Activated naive CD4-positive, alpha-beta T cell treated with anti-CD3 and anti-CD28 coated beads, Interleukin-2, amount 50 U/mL, for 72 hours (primary cell): ENCODE results near the gene CBX5. TPM values are rescaled to one million over a fixed set of nuclear protein-coding genes. Genes with fewer than 3 reads are reported as not detected.
"Not testable (repeated sequence)": the region's sequence is repeated elsewhere in the genome, so short reads cannot be mapped to it uniquely, and the experiment has no call there.

Experiments used
- ATAC-seq, 2 donors: fragments of 150-1000 bp; cut with Tn5 transposase; 2 replicates each; pipeline ENCODE4 v1.10.0; 2021; ENCODE audit warnings: mild to moderate bottlenecking in 2 of 2, moderate library complexity in 2 of 2
- DNase-seq, 2 donors: peaks; one replicate each; pipeline ENCODE4 v3.0.0; 2021 to 2022; ENCODE audit warnings: low spot score in 2 of 2
- H3K27ac Mint-ChIP-seq, 2 donors: one replicate each; pipeline ENCODE4 v1.8.0; 2022; ENCODE audit warnings: mild to moderate bottlenecking in 2 of 2, mixed read lengths in 2 of 2
- H3K36me3 Mint-ChIP-seq, 2 donors: one replicate each; pipeline ENCODE4 v1.8.0; 2022; ENCODE audit warnings: mixed read lengths in 2 of 2
- H3K9me3 Mint-ChIP-seq, 2 donors: one replicate each; pipeline ENCODE4 v1.8.0; 2022; ENCODE audit warnings: mixed read lengths in 2 of 2
- total RNA-seq, 2 donors: library from RNA; stranded (reverse); gene quantifications; one replicate each; pipeline ENCODE4 v1.2.3, GENCODE V29; 2022

The CBX5 gene
- total RNA-seq = 100 to 1,000 TPM; 115 to 169 TPM

GRCh38 chr12:54279632-54280467 is at the start of gene CBX5:
Gene CBX5, minus strand, starts transcription at chr12:54280122. Its CDS starts 22,472 bp downstream, at chr12:54257650.
- peak; percentile 98 to 100 for DNase-seq
- Mint-ChIP-seq H3K36me3 (peaks cover 2 to 13% of the 10 kb centered on the region in 2 donors), H3K9me3 (no peaks in the 10 kb centered on the region), H3K27ac (no peak within 1 kb of the TSS)
- ATAC-seq = peak; percentile 76 to 79

GRCh38 chr12:54328595-54329337 is 48.8 kb upstream of the CBX5 start:
- Mint-ChIP-seq H3K36me3 (peaks cover 6 to 12% of the 10 kb centered on the region in 2 donors), H3K9me3 (no peaks in the 10 kb centered on the region), H3K27ac (peak overlapping the region; percentile 50 to 76)
- ATAC-seq (no peak), DNase-seq (no peak)

GRCh38 chr12:54325442-54326109 is 45.7 kb upstream of the CBX5 start:
- peak overlapping the region; percentile 91 to 92 for H3K27ac Mint-ChIP-seq
- not testable (repeated sequence) for H3K9me3 Mint-ChIP-seq, ATAC-seq, DNase-seq
- H3K36me3 Mint-ChIP-seq = peaks cover 6 to 12% of the 10 kb centered on the region in 2 donors

GRCh38 chr12:54324617-54325441 is 44.9 kb upstream of the CBX5 start, which contains the start of gene COPZ1:
Gene COPZ1, plus strand, starts transcription at chr12:54325131. Its CDS starts 33 bp downstream, at chr12:54325164.
- peaks cover 6 to 8% of the 10 kb centered on the region in 2 donors for H3K36me3 Mint-ChIP-seq
- ATAC-seq = peak; percentile 98
- no peaks in the 10 kb centered on the region for H3K9me3 Mint-ChIP-seq
- peak within 1 kb of the TSS; percentile 91 to 92 for H3K27ac Mint-ChIP-seq
- DNase-seq = peak; percentile 87 to 94

GRCh38 chr12:54321363-54321762 is 41.4 kb upstream of the CBX5 start:
- Mint-ChIP-seq H3K36me3 (peaks cover 6 to 8% of the 10 kb centered on the region in 2 donors), H3K27ac (no peak overlapping the region), H3K9me3 (no peaks in the 10 kb centered on the region)
- no peak for ATAC-seq
- no peak for DNase-seq

- not testable (repeated sequence) for H3K9me3 Mint-ChIP-seq, H3K27ac Mint-ChIP-seq, H3K36me3 Mint-ChIP-seq, ATAC-seq, DNase-seq
Observed at GRCh38 chr12:54312309-54312708, 32.4 kb upstream of the CBX5 start.

GRCh38 chr12:54311051-54311450 is 31.1 kb upstream of the CBX5 start:
- H3K9me3 Mint-ChIP-seq = no peaks in the 10 kb centered on the region
- no peak for DNase-seq
- H3K36me3 Mint-ChIP-seq = no peaks in the 10 kb centered on the region
- H3K27ac Mint-ChIP-seq = no peak overlapping the region
- no peak for ATAC-seq

GRCh38 chr12:54306925-54307741 is 27.2 kb upstream of the CBX5 start:
- DNase-seq (no peak), ATAC-seq (peak; percentile 29 to 59)
- no peaks in the 10 kb centered on the region for H3K9me3 Mint-ChIP-seq
- no peak overlapping the region for H3K27ac Mint-ChIP-seq
- H3K36me3 Mint-ChIP-seq = no peaks in the 10 kb centered on the region

- Mint-ChIP-seq H3K9me3 (no peaks in the 10 kb centered on the region), H3K36me3 (no peaks in the 10 kb centered on the region), H3K27ac (no peak overlapping the region)
- no peak for ATAC-seq
- DNase-seq = no peak
Observed at GRCh38 chr12:54304187-54304810, 24.4 kb upstream of the CBX5 start.

GRCh38 chr12:54303640-54304039 is 23.7 kb upstream of the CBX5 start:
- no peaks in the 10 kb centered on the region for H3K9me3 Mint-ChIP-seq
- DNase-seq (no peak), ATAC-seq (no peak)
- no peaks in the 10 kb centered on the region for H3K36me3 Mint-ChIP-seq
- H3K27ac Mint-ChIP-seq = no peak overlapping the region

GRCh38 chr12:54301428-54302048 is 21.6 kb upstream of the CBX5 start:
- no peaks in the 10 kb centered on the region for H3K36me3 Mint-ChIP-seq
- no peak for DNase-seq
- H3K27ac Mint-ChIP-seq = no peak overlapping the region
- H3K9me3 Mint-ChIP-seq = no peaks in the 10 kb centered on the region
- ATAC-seq = no peak

GRCh38 chr12:54300732-54301427 is 21.0 kb upstream of the CBX5 start, which contains the start of gene NFE2:
Gene NFE2, minus strand, starts transcription at chr12:54301015. Its CDS starts 5,767 bp downstream, at chr12:54295248.
- no peaks in the 10 kb centered on the region for H3K9me3 Mint-ChIP-seq
- DNase-seq (no peak), ATAC-seq (peak; percentile 41 to 56)

GRCh38 chr12:54300225-54300731 is 20.4 kb upstream of the CBX5 start:
- H3K9me3 Mint-ChIP-seq = no peaks in the 10 kb centered on the region
- ATAC-seq (no peak), DNase-seq (no peak)
- H3K36me3 Mint-ChIP-seq = no peaks in the 10 kb centered on the region
- no peak overlapping the region for H3K27ac Mint-ChIP-seq

More at GRCh38 chr12:54300732-54301427, 21.0 kb upstream of the CBX5 start, which contains the start of gene NFE2:
- no peak within 1 kb of the TSS for H3K27ac Mint-ChIP-seq
- no peaks in the 10 kb centered on the region for H3K36me3 Mint-ChIP-seq
